ENCODE data around the gene HOXA7. TPM values are rescaled to one million over a fixed set of nuclear protein-coding genes. Genes with fewer than 3 reads are reported as not detected.

Gene HOXA7
- total and polyA plus RNA-seq, 2 experiments from 2014 or later: 0.24 TPM; not detected in 1

DNA sequence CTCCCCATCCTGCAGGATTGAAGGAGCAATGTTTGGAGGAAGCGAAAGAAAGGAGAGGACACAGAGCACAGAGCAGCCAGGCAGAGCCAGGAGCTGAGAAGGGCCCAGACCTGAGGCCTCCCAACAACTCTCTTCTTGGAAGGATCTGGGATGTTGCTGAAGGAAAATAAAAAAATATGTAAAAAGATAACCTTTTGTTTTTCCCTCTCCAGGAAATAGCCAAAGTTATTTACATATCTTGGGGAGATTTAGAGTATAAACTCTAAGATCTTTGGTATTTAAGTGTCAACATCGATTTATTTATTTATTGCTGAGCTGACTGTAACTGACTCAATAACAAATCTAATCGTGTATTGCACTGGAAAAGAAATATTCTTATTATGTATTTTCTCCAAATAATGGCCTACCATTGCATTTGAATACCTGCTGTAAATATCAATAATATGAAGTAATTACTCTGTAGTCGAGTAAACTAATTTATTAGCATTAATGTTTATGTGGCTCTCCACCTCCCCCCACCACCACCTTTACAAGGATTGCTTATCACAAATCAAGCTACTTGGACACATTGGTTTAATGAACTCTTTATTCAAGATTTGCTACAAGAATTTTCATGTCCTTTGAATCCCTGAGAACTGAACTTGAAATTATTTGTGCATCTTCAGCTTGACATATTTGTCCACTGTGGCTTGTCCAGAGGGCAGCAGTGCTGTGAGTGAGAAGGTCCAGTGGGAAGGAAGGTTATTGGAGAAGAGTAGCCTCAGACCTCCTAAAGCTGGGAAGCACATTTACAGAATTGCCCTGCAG lies 30.4 kb upstream of the HOXA7 start:
- TF ChIP-seq POLR2AphosphoS5 (IDR thresholded peaks at IDR 0.05; ENCODE audit: low read depth) (no peak), JUNB (IDR thresholded peaks at IDR 0.05; ENCODE audit: unreplicated experiment) (no peak), EZH2 (IDR thresholded peaks at IDR 0.05; ENCODE audit: low read depth, unreplicated experiment) (peak; percentile 80)
- no peak overlapping the region for H3K27ac Mint-ChIP-seq
- peak overlapping the region; percentile 77 for H3K4me2 ChIP-seq
- H3K4me1 Mint-ChIP-seq: peaks cover 38% of the 10 kb centered on the region
- H3K4me3 ChIP-seq: peak overlapping the region; percentile 48
- H4K20me1 ChIP-seq (replicated peaks; ENCODE audit: insufficient read depth): peaks cover 49% of the 10 kb centered on the region
- H3K36me3 ChIP-seq (ENCODE audit: insufficient read depth): no peaks in the 10 kb centered on the region
- no peak overlapping the region; the same call in 2 of the 3 replicates for H3K4me3 Mint-ChIP-seq
- H3K27me3 ChIP-seq (ENCODE audit: insufficient read depth): peaks cover 100% of the 10 kb centered on the region
- H3K4me1 ChIP-seq (ENCODE audit: insufficient read depth): peaks cover 70% of the 10 kb centered on the region
- no peaks in the 10 kb centered on the region for H3K79me2 ChIP-seq (replicated peaks; ENCODE audit: insufficient read depth)
- no peak overlapping the region for H2AFZ ChIP-seq
- no peak for ATAC-seq
- peaks cover 74% of the 10 kb centered on the region for H3F3A ChIP-seq (replicated peaks; ENCODE audit: low read depth)
- H3K9me3 Mint-ChIP-seq: peaks cover 4% of the 10 kb centered on the region; the same call in 2 of the 3 replicates
- H3K9me2 ChIP-seq (ENCODE audit: insufficient read depth): no peaks in the 10 kb centered on the region
- H3K27me3 Mint-ChIP-seq (ENCODE audit: insufficient read depth, low read depth, poor library complexity): peaks cover 100% of the 10 kb centered on the region
- no peak overlapping the region for H3K27ac ChIP-seq (ENCODE audit: low read depth)
- no peak for DNase-seq (ENCODE audit: low spot score)
- H3K36me3 Mint-ChIP-seq (ENCODE audit: low read depth): no peaks in the 10 kb centered on the region

DNA sequence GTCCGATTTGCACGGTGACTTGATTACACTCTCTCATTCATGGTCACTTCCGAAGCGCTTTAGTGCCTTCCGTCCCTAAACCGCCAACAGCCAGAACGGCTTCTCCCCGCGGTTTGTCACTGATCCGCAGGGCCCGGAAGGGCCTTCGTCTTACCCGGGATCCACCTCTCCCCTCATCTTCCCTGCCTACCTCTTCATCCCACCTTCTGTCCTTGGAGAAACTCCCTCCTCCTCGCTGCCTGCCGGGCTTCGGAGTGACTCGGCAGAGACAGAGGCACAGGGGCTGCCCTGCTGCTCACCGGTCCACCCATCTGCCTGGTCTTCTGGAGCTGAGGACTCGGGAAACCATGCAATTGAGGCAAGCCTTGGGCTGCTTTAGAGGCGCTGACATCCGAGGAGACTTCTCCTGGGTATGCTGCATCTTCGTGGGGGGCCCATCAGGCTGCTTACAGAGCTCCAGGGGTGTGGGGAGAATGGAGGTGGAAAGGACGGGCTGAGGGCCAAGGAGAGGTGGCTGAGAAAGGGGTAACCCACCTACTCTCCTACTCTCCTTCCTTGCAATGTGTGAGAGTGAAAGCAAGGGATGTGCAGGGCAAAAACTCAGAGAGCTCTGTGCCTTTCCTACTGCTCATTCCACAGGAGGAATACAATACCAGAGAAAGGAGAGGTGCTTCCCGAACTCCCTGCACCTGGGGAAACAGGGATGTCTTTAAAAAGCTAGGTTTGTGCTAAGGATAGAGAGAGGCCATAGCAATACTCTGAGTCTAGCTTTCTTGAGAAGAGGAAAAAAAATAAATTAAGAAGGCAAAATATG lies 29.6 kb upstream of the HOXA7 start:
- Mint-ChIP-seq H3K36me3 (ENCODE audit: low read depth) (no peaks in the 10 kb centered on the region), H3K27me3 (ENCODE audit: insufficient read depth, low read depth, poor library complexity) (peaks cover 100% of the 10 kb centered on the region), H3K9me3 (peaks cover 4% of the 10 kb centered on the region; the same call in 2 of the 3 replicates), H3K4me1 (peaks cover 38% of the 10 kb centered on the region), H3K27ac (no peak overlapping the region), H3K4me3 (no peak overlapping the region; the same call in 2 of the 3 replicates)
- H3K27me3 ChIP-seq (ENCODE audit: insufficient read depth): peaks cover 100% of the 10 kb centered on the region
- no peak for DNase-seq (ENCODE audit: low spot score)
- peaks cover 57% of the 10 kb centered on the region for H4K20me1 ChIP-seq (replicated peaks; ENCODE audit: insufficient read depth)
- no peaks in the 10 kb centered on the region for H3K36me3 ChIP-seq (ENCODE audit: insufficient read depth)
- H3K4me2 ChIP-seq: peak overlapping the region; percentile 72
- peaks cover 66% of the 10 kb centered on the region for H3F3A ChIP-seq (replicated peaks; ENCODE audit: low read depth)
- no peaks in the 10 kb centered on the region for H3K79me2 ChIP-seq (replicated peaks; ENCODE audit: insufficient read depth)
- H3K4me1 ChIP-seq (ENCODE audit: insufficient read depth): peaks cover 68% of the 10 kb centered on the region
- ATAC-seq: no peak
- TF ChIP-seq EZH2phosphoT487 (IDR thresholded peaks at IDR 0.05; ENCODE audit: unreplicated experiment): peak; percentile 66
- TF ChIP-seq, protein P1, sequence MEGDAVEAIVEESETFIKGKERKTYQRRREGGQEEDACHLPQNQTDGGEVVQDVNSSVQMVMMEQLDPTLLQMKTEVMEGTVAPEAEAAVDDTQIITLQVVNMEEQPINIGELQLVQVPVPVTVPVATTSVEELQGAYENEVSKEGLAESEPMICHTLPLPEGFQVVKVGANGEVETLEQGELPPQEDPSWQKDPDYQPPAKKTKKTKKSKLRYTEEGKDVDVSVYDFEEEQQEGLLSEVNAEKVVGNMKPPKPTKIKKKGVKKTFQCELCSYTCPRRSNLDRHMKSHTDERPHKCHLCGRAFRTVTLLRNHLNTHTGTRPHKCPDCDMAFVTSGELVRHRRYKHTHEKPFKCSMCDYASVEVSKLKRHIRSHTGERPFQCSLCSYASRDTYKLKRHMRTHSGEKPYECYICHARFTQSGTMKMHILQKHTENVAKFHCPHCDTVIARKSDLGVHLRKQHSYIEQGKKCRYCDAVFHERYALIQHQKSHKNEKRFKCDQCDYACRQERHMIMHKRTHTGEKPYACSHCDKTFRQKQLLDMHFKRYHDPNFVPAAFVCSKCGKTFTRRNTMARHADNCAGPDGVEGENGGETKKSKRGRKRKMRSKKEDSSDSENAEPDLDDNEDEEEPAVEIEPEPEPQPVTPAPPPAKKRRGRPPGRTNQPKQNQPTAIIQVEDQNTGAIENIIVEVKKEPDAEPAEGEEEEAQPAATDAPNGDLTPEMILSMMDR (conservative IDR thresholded peaks at IDR 0.05; ENCODE audit: low read depth in 2 of 2): no peak
- TF ChIP-seq EZH2 (IDR thresholded peaks at IDR 0.05; ENCODE audit: low read depth, unreplicated experiment): peak; percentile 89
- TF ChIP-seq STAT1 (IDR thresholded peaks at IDR 0.05; ENCODE audit: unreplicated experiment): no peak
- no peak for TF ChIP-seq NANOG (IDR thresholded peaks at IDR 0.05; ENCODE audit: borderline replicate concordance)
- no peak overlapping the region for H2AFZ ChIP-seq
- no peak overlapping the region for H3K27ac ChIP-seq (ENCODE audit: low read depth)
- no peaks in the 10 kb centered on the region for H3K9me2 ChIP-seq (ENCODE audit: insufficient read depth)
- peak overlapping the region; percentile 44 for H3K4me3 ChIP-seq

Data from GM23338 (cell line).